OCI-LY1 (cell line): Measurements from ENCODE around the gene TMEM130.

Source experiments
- H2AFZ ChIP-seq: fragments of 200-600 bp; sonication (generic), shearing (Covaris generic); 2 replicates; pipeline ENCODE4 v1.6.0; 2014; ENCODE audit warnings: antibody characterized with exemption, mild to moderate bottlenecking, low read length
- H3F3A ChIP-seq: fragments of 200-600 bp; sonication (generic), shearing (Covaris generic); 2 replicates; pipeline ENCODE4 v1.6.0; 2014; ENCODE audit warnings: mild to moderate bottlenecking, antibody characterized with exemption, low read length, moderate library complexity; ENCODE audit not compliant: insufficient read depth
- H3K27ac ChIP-seq: fragments of 200-600 bp; sonication (generic); 2 replicates; pipeline ENCODE4 v1.5.1; 2014; ENCODE audit warnings: low read length, mixed run types, mild to moderate bottlenecking, low read depth; ENCODE audit not compliant: poor library complexity, severe bottlenecking
- H3K27me3 ChIP-seq: fragments of 200-600 bp; sonication (generic); 2 replicates; pipeline ENCODE4 v1.6.0; 2014; ENCODE audit warnings: antibody characterized with exemption, mild to moderate bottlenecking, low read length, moderate library complexity; ENCODE audit not compliant: insufficient read depth
- H3K36me3 ChIP-seq: fragments of 200-600 bp; sonication (generic); 2 replicates; pipeline ENCODE4 v1.6.1; 2014; ENCODE audit warnings: mild to moderate bottlenecking, antibody characterized with exemption, low read length, moderate library complexity, mixed read lengths; ENCODE audit not compliant: insufficient read depth
- H3K4me1 ChIP-seq: fragments of 200-600 bp; sonication (generic); 2 replicates; pipeline ENCODE4 v1.5.1; 2014; ENCODE audit warnings: mild to moderate bottlenecking, low read length, moderate library complexity; ENCODE audit not compliant: insufficient read depth, severe bottlenecking
- H3K4me2 ChIP-seq: fragments of 200-600 bp; sonication (generic), shearing (Covaris generic); 2 replicates; pipeline ENCODE4 v1.6.1; 2014; ENCODE audit warnings: low read length
- H3K4me3 ChIP-seq: fragments of 200-600 bp; sonication (generic); 2 replicates; pipeline ENCODE4 v1.5.1; 2014; ENCODE audit warnings: low read length, low read depth, mild to moderate bottlenecking, mixed read lengths; ENCODE audit not compliant: poor library complexity, severe bottlenecking
- H3K79me2 ChIP-seq: fragments of 200-600 bp; shearing (Covaris generic); 2 replicates; pipeline ENCODE4 v1.6.1; 2016; ENCODE audit warnings: mixed run types, low read length, mixed read lengths; ENCODE audit not compliant: insufficient read depth
- H3K9ac ChIP-seq: fragments of 200-600 bp; sonication (generic), shearing (Covaris generic); 2 replicates; pipeline ENCODE4 v1.6.1; 2014; ENCODE audit warnings: mild to moderate bottlenecking, low read length, mixed read lengths
- H3K9me2 ChIP-seq: fragments of 200-600 bp; sonication (generic), shearing (Covaris generic); 2 replicates; pipeline ENCODE4 v1.6.1; 2014; ENCODE audit warnings: low read depth, mild to moderate bottlenecking, low read length, mixed read lengths
- H3K9me3 ChIP-seq: fragments of 200-600 bp; shearing (Covaris generic); 2 replicates; pipeline ENCODE4 v1.6.1; 2014; ENCODE audit warnings: low read length, mixed read lengths
- H4K20me1 ChIP-seq: fragments of 200-600 bp; sonication (generic), shearing (Covaris generic); 2 replicates; pipeline ENCODE4 v1.6.0; 2016; ENCODE audit warnings: mild to moderate bottlenecking, low read length; ENCODE audit not compliant: insufficient read depth
- CTCF ChIP-seq: fragments of 200-600 bp; sonication (generic), shearing (Covaris generic); IDR thresholded peaks from 2 replicates; pipeline ENCODE4 v1.5.1; 2017; ENCODE audit warnings: mild to moderate bottlenecking, antibody characterized with exemption, low read length, moderate library complexity, mixed read lengths
- EZH2 ChIP-seq: fragments of 200-600 bp; sonication (generic), shearing (Covaris generic); IDR thresholded peaks from 2 replicates; pipeline ENCODE4 v1.8.0; 2017; ENCODE audit warnings: borderline replicate concordance, mixed run types, mild to moderate bottlenecking, antibody characterized with exemption, low read length, moderate library complexity, mixed read lengths

The TMEM130 gene

GRCh38 chr7:98911916-98912315 is 42.1 kb upstream of the TMEM130 start:
- H3F3A ChIP-seq: no peaks in the 10 kb centered on the region
- peak overlapping the region; percentile 78 for H3K27ac ChIP-seq
- peaks cover 14% of the 10 kb centered on the region for H3K4me1 ChIP-seq
- H3K4me2 ChIP-seq: no peak overlapping the region
- H3K9me3 ChIP-seq: no peaks in the 10 kb centered on the region
- H3K27me3 ChIP-seq: no peaks in the 10 kb centered on the region
- H3K9me2 ChIP-seq: no peaks in the 10 kb centered on the region
- H3K36me3 ChIP-seq: peaks cover 91% of the 10 kb centered on the region
- H3K9ac ChIP-seq: no peak overlapping the region
- no peaks in the 10 kb centered on the region for H3K79me2 ChIP-seq
- TF ChIP-seq CTCF: no peak
- TF ChIP-seq EZH2: no peak
- H3K4me3 ChIP-seq: no peak overlapping the region
- no peak overlapping the region for H2AFZ ChIP-seq
- no peaks in the 10 kb centered on the region for H4K20me1 ChIP-seq

- TF ChIP-seq CTCF: no peak
- TF ChIP-seq EZH2: no peak
- Histone ChIP-seq H3K4me1 (peaks cover 14% of the 10 kb centered on the region), H3K36me3 (peaks cover 90% of the 10 kb centered on the region)
Measured at GRCh38 chr7:98910427-98910826, 40.6 kb upstream of the TMEM130 start.

DNA sequence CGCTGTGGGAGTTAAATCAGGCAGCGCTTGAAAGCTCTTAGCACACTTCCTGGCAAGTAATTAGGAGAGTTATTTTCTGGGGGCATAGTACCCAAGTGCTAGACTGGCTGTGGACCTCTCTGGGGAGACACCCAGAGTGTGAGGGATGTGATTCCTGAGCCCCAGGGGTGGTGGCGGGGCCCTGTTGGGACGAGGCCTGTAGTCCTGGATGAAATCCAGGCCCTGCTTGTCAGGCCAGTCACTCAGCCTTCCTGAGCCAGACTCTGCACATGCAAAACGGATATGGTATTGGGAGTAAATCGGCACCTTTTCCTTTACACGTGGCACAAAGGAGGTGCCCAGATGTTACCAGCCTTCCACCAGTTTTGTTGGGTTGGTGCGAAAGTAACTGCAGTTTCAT is 39.7 kb upstream of the TMEM130 start:
- Histone ChIP-seq H3K27me3 (no peaks in the 10 kb centered on the region), H3K27ac (peak overlapping the region; percentile 35), H3K4me1 (peaks cover 14% of the 10 kb centered on the region), H3K36me3 (peaks cover 93% of the 10 kb centered on the region), H3K4me2 (no peak overlapping the region), H2AFZ (no peak overlapping the region), H3K9ac (no peak overlapping the region), H3K9me2 (no peaks in the 10 kb centered on the region), H3F3A (no peaks in the 10 kb centered on the region), H3K9me3 (no peaks in the 10 kb centered on the region), H3K79me2 (no peaks in the 10 kb centered on the region), H3K4me3 (no peak overlapping the region), H4K20me1 (no peaks in the 10 kb centered on the region)
- no peak for TF ChIP-seq EZH2
- no peak for TF ChIP-seq CTCF

More at GRCh38 chr7:98910427-98910826, 40.6 kb upstream of the TMEM130 start:
- Histone ChIP-seq H3F3A (no peaks in the 10 kb centered on the region), H3K4me2 (no peak overlapping the region), H3K9ac (no peak overlapping the region), H3K27me3 (no peaks in the 10 kb centered on the region), H3K79me2 (no peaks in the 10 kb centered on the region), H2AFZ (no peak overlapping the region), H3K27ac (peak overlapping the region; percentile 78), H3K4me3 (no peak overlapping the region), H3K9me2 (no peaks in the 10 kb centered on the region), H3K9me3 (no peaks in the 10 kb centered on the region), H4K20me1 (no peaks in the 10 kb centered on the region)
